GM23248 (cell line): ENCODE results near the gene HAUS6. TPM values are rescaled to one million over a fixed set of nuclear protein-coding genes. Genes with fewer than 3 reads are reported as not detected.

Experiments
- DNase-seq: peaks from one replicate; pipeline ENCODE4 v3.0.0-alpha.2; 2015
- H2AFZ ChIP-seq: fragments of 200-600 bp; sonication (generic); 2 replicates; pipeline ENCODE4 v1.6.1; 2016; ENCODE audit warnings: antibody characterized with exemption
- H3F3A ChIP-seq: fragments of 200-600 bp; sonication (generic); 2 replicates; pipeline ENCODE4 v1.6.1; 2016; ENCODE audit warnings: mild to moderate bottlenecking, antibody characterized with exemption, mixed run types; ENCODE audit not compliant: insufficient read depth
- H3K27ac ChIP-seq: fragments of 200-600 bp; sonication (generic); 2 replicates; pipeline ENCODE4 v1.5.1; 2016; ENCODE audit warnings: mild to moderate bottlenecking
- H3K27me3 ChIP-seq: fragments of 200-600 bp; sonication (generic); replicated peaks from 2 replicates; pipeline ENCODE4 v1.6.1; 2016; ENCODE audit warnings: mild to moderate bottlenecking; ENCODE audit not compliant: insufficient read depth
- H3K36me3 ChIP-seq: fragments of 200-600 bp; sonication (generic); 2 replicates; pipeline ENCODE4 v1.6.1; 2016; ENCODE audit warnings: low read depth, mild to moderate bottlenecking
- H3K4me1 ChIP-seq: fragments of 200-600 bp; sonication (generic); 2 replicates; pipeline ENCODE4 v1.6.1; 2016; ENCODE audit warnings: mild to moderate bottlenecking; ENCODE audit not compliant: insufficient read depth
- H3K4me2 ChIP-seq: fragments of 200-600 bp; sonication (generic); one replicate; pipeline ENCODE4 v1.6.1; 2016; ENCODE audit warnings: mild to moderate bottlenecking; ENCODE audit not compliant: unreplicated experiment
- H3K4me3 ChIP-seq: fragments of 200-600 bp; sonication (generic); 2 replicates; pipeline ENCODE4 v1.5.1; 2016; ENCODE audit warnings: mild to moderate bottlenecking
- H3K79me2 ChIP-seq: fragments of 200-600 bp; sonication (generic); 2 replicates; pipeline ENCODE4 v1.6.1; 2016; ENCODE audit warnings: mild to moderate bottlenecking; ENCODE audit not compliant: insufficient read depth
- H3K9ac ChIP-seq: fragments of 200-600 bp; sonication (generic); 2 replicates; pipeline ENCODE4 v1.6.1; 2016; ENCODE audit warnings: mild to moderate bottlenecking
- H3K9me2 ChIP-seq: fragments of 200-600 bp; sonication (generic); 2 replicates; pipeline ENCODE4 v1.6.1; 2016; ENCODE audit warnings: mixed run types, mild to moderate bottlenecking, moderate library complexity; ENCODE audit not compliant: insufficient read depth
- H3K9me3 ChIP-seq: fragments of 200-600 bp; sonication (generic); one replicate; pipeline ENCODE4 v1.6.1; 2017; ENCODE audit warnings: low read depth
- H4K20me1 ChIP-seq: fragments of 200-600 bp; sonication (generic); 2 replicates; pipeline ENCODE4 v1.6.0; 2016; ENCODE audit not compliant: insufficient read depth
- EZH2 ChIP-seq: fragments of 200-600 bp; sonication (generic); IDR thresholded peaks from 2 replicates; pipeline ENCODE4 v1.6.1; 2018; ENCODE audit warnings: antibody characterized with exemption, mild to moderate bottlenecking; ENCODE audit not compliant: insufficient read depth, poor library complexity, severe bottlenecking
- EZH2phosphoT487 ChIP-seq: fragments of 200-600 bp; sonication (generic); IDR thresholded peaks from 2 replicates; pipeline ENCODE4 v1.6.1; 2018; ENCODE audit warnings: antibody characterized with exemption, moderate library complexity, mild to moderate bottlenecking, low read depth; ENCODE audit not compliant: insufficient read depth
- WGBS, 2 experiments: methylation state at CpG; one replicate each; pipeline ENCODE4 v1.1.6; 2015 to 2017; ENCODE audit warnings: low lambda C conversion rate in 2 of 2, low coverage in 1 of 2; ENCODE audit errors: missing lambda C conversion rate in 2 of 2; 5-methylcytosine and 5-hydroxymethylcytosine counted together
- in situ Hi-C: fragments of 300-500 bp; cut with MboI; formaldehyde crosslinking; loops from 2 replicates; pipeline ENCODE4 v1.15.0; 2020
- polyA plus RNA-seq: library from polyadenylated mRNA; unstranded; fragments of >200 nt; fragmentation: Nextera tagmentation; extraction: Ambion mirVana; gene quantifications from 2 replicates; pipeline ENCODE4 v1.2.1, GENCODE V29; 2016
- total RNA-seq: library from RNA; depleted of rRNA; stranded (reverse); fragments of >200 nt; shearing (Covaris generic); gene quantifications from 2 replicates; pipeline ENCODE4 v1.2.3, GENCODE V29; 2014

The HAUS6 gene
- total and polyA plus RNA-seq, 2 experiments from 2014 or later, result 7.7 to 12.5 TPM

GRCh38 chr9:19030899-19031298 is 71.8 kb downstream of the HAUS6 start:
- Histone ChIP-seq H4K20me1 (no peaks in the 10 kb centered on the region), H3K9me2 (no peaks in the 10 kb centered on the region), H3K4me3 (no peak overlapping the region), H3K27ac (no peak overlapping the region; the same call in 1 of the 2 replicates), H3K79me2 (no peaks in the 10 kb centered on the region), H3K27me3 (no peaks in the 10 kb centered on the region), H3K4me1 (peaks cover 4% of the 10 kb centered on the region; the same call in 1 of the 2 replicates), H3F3A (no peaks in the 10 kb centered on the region), H2AFZ (no peak overlapping the region), H3K36me3 (no peaks in the 10 kb centered on the region), H3K4me2 (peak overlapping the region; percentile 54), H3K9ac (no peak overlapping the region), H3K9me3 (no peaks in the 10 kb centered on the region)
- peak; percentile 76 for DNase-seq
- TF ChIP-seq EZH2, result no peak
- TF ChIP-seq EZH2phosphoT487, result no peak
- 55 to 57% methylated on average over 1 of the region's 1 CpG for WGBS, 2 experiments
- in situ Hi-C loops, result loop anchor here (25.0 kb wide), 1 partner anchor 1494 kb away; no protein-coding TSS in a partner anchor

GRCh38 chr9:19028835-19029451 is 73.8 kb downstream of the HAUS6 start:
- TF ChIP-seq EZH2 (no peak), EZH2phosphoT487 (no peak)
- H3F3A ChIP-seq, result no peaks in the 10 kb centered on the region
- no peak overlapping the region for H3K9ac ChIP-seq
- no peaks in the 10 kb centered on the region for H3K27me3 ChIP-seq
- H4K20me1 ChIP-seq, result no peaks in the 10 kb centered on the region
- no peaks in the 10 kb centered on the region for H3K9me2 ChIP-seq
- DNase-seq, result peak; percentile 80
- in situ Hi-C loops, result loop anchor here (10.0 to 25.0 kb wide), 3 partner anchors 354 to 1492 kb away; no protein-coding TSS in a partner anchor
- H3K36me3 ChIP-seq, result no peaks in the 10 kb centered on the region
- H2AFZ ChIP-seq, result no peak overlapping the region
- 6 to 10% methylated on average over 8 of the region's 8 CpGs for WGBS, 2 experiments
- peaks cover 4% of the 10 kb centered on the region; the same call in 1 of the 2 replicates for H3K4me1 ChIP-seq
- H3K9me3 ChIP-seq, result no peaks in the 10 kb centered on the region
- H3K4me2 ChIP-seq, result no peak overlapping the region
- no peaks in the 10 kb centered on the region for H3K79me2 ChIP-seq
- H3K4me3 ChIP-seq, result no peak overlapping the region
- no peak overlapping the region for H3K27ac ChIP-seq

DNA sequence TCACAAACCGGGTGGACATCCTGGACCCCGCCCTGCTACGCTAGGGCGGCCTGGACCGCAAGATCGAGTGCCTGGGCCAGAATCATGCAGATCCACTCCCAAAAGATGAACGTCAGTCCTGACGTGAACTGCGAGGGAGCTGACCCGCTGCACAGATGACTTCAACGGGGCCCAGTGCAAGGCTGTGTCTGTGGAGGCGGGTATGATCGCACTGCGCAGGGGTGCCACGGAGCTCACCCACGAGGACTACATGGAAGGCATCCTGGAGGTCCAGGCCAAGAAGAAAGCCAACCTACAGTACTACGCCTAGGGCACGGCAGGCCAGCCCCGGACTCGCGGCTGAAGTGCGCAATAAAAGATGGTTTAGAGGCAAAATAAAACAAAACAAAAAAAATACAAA is 74.9 kb downstream of the HAUS6 start:
- Histone ChIP-seq H3K36me3 (no peaks in the 10 kb centered on the region), H3K4me2 (no peak overlapping the region), H3K9ac (no peak overlapping the region), H3F3A (no peaks in the 10 kb centered on the region), H2AFZ (no peak overlapping the region), H3K9me3 (no peaks in the 10 kb centered on the region), H4K20me1 (no peaks in the 10 kb centered on the region), H3K79me2 (no peaks in the 10 kb centered on the region), H3K4me3 (no peak overlapping the region), H3K4me1 (peaks cover 4% of the 10 kb centered on the region; the same call in 1 of the 2 replicates), H3K27me3 (0 out of 2 replicates have a peak, but pooled peaks cover 3% of the 10 kb centered on the region), H3K27ac (no peak overlapping the region), H3K9me2 (no peaks in the 10 kb centered on the region)
- TF ChIP-seq EZH2, result no peak
- no peak for TF ChIP-seq EZH2phosphoT487
- WGBS, 2 experiments, result 91 to 92% methylated on average over 22 of the region's 22 CpGs
- in situ Hi-C loops, result loop anchor here (10.0 to 25.0 kb wide), 3 partner anchors 353 to 1491 kb away; no protein-coding TSS in a partner anchor
- no peak for DNase-seq

GRCh38 chr9:19026375-19026774 is 76.3 kb downstream of the HAUS6 start:
- H3K27me3 ChIP-seq, result 0 out of 2 replicates have a peak, but pooled peaks cover 3% of the 10 kb centered on the region
- no peak overlapping the region for H2AFZ ChIP-seq
- in situ Hi-C loops, result loop anchor here (10.0 to 25.0 kb wide), 3 partner anchors 352 to 1489 kb away; no protein-coding TSS in a partner anchor
- H3F3A ChIP-seq, result no peaks in the 10 kb centered on the region
- H3K27ac ChIP-seq, result no peak overlapping the region
- H3K36me3 ChIP-seq, result no peaks in the 10 kb centered on the region
- no peak overlapping the region for H3K9ac ChIP-seq
- TF ChIP-seq EZH2, result no peak
- no peak for TF ChIP-seq EZH2phosphoT487
- no peak overlapping the region for H3K4me3 ChIP-seq
- DNase-seq, result no peak
- no peaks in the 10 kb centered on the region for H3K79me2 ChIP-seq
- peaks cover 4% of the 10 kb centered on the region; the same call in 1 of the 2 replicates for H3K4me1 ChIP-seq
- H3K9me2 ChIP-seq, result no peaks in the 10 kb centered on the region
- H4K20me1 ChIP-seq, result no peaks in the 10 kb centered on the region
- H3K9me3 ChIP-seq, result no peaks in the 10 kb centered on the region
- H3K4me2 ChIP-seq, result no peak overlapping the region
- 94 to 95% methylated on average over 6 of the region's 6 CpGs for WGBS, 2 experiments
